ENCODE results near the gene TYK2. TPM values are rescaled to one million over a fixed set of nuclear protein-coding genes. Genes with fewer than 3 reads are reported as not detected.
A peak's percentile ranks its signal among the peaks of the same experiment; 100 is the strongest.
"Not testable (repeated sequence)": the region's sequence is repeated elsewhere in the genome, so short reads cannot be mapped to it uniquely, and the experiment has no call there.

Gene TYK2
- total RNA-seq, 1 donor: 93.2 TPM

DNA sequence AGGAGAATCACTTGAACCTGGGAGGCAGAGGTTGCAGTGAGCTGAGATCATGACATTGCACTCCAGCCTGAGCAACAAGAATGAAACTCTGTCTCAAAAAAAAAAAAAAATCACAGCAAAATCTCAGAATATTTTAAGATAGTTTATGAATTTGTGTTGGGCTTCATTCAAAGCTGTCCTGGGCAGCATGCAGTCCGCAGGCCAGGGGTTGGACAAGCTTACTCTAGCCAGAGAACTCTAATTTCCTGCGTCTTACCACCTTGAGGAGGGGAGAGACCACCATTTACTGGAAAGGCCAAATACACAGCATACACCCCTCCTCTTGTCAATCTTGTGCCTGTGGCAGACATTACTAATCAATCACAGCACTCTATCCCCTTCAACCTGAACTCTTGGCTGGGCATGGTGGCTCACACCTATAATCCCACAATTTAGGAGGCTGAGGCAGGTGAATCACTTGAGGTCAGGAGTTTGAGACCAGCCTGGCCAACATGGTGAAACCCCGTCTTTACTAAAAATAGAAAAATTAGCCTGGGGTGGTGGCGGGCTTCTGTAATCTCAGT is 13.3 kb downstream of the TYK2 start:
- not testable (repeated sequence) for H3K9me3 ChIP-seq (ENCODE audit: low read depth, low read length); H3K4me1 ChIP-seq (ENCODE audit: insufficient read depth, low read length); H3K4me3 ChIP-seq (ENCODE audit: low read length); H3K27me3 ChIP-seq (ENCODE audit: insufficient read depth, low read length)

DNA sequence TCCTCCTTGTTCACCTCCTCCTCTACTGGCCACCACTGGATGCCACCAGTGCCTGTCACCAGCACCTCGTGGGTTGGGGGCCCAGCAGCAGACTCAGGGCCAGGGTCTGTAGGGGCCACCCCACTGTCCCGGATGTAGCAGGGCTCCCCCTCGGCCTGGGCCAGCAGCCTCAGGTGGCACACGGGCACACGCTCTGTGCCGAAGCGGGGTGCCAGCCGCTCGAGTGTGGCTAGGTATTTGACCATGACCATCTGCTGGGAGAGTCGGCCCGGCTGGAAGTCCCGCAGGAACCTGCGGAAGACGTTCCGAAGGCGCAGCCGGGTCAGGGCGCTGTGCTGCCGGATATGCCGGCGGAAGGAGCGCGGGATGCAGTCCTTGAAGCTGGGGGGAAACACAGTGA is 14.9 kb downstream of the TYK2 start:
- Histone ChIP-seq H3K4me1 (ENCODE audit: insufficient read depth, low read length) (no peaks in the 10 kb centered on the region), H3K27me3 (ENCODE audit: insufficient read depth, low read length) (no peaks in the 10 kb centered on the region), H3K9me3 (ENCODE audit: low read depth, low read length) (no peaks in the 10 kb centered on the region), H3K4me3 (ENCODE audit: low read length) (no peak overlapping the region)

DNA sequence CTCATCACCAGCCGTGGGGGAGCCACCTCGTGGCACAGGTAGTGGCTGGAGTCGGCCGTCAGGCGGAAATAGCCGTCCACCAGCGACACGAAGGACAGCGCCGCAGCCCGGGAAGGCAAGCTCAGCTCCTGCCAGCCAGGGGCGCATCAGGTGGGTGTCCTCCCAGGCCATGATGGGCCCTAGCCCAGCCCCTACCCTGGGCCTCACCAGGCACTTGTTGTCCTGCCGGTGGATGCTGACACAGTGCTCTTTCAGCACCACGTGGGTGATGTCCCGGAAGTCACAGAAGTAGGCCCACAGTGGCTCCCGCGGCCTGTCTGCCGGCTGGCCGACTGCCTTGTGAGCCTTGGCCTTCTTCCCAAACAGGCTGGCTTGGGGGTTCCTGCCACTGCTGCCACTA is 15.7 kb downstream of the TYK2 start:
- Histone ChIP-seq H3K4me3 (ENCODE audit: low read length) (no peak overlapping the region), H3K9me3 (ENCODE audit: low read depth, low read length) (no peaks in the 10 kb centered on the region), H3K27me3 (ENCODE audit: insufficient read depth, low read length) (no peaks in the 10 kb centered on the region), H3K4me1 (ENCODE audit: insufficient read depth, low read length) (no peaks in the 10 kb centered on the region)

DNA sequence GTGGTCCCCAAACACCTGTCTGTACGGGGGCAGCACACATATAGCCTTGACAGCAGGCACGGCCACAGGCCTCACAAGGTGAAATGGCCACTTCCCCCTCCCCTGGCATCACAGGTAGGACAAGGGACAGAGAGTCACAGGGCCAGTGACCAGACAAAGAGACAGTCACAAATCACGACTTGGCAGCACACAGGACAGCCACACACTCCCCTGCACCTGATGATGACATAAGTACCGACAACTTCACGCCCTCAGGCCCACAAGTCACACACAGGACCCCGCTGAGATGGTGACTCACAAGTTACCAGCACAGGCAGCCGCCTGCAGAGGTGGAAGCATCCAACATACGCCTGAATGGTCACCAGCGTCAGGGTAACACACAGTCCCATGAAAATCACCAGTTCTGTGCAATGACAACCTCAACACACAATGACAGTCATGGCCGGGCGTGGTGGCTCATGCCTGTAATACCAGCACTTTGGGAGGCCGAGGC is 16.5 kb downstream of the TYK2 start:
- Histone ChIP-seq H3K9me3 (ENCODE audit: low read depth, low read length) (no peaks in the 10 kb centered on the region), H3K4me3 (ENCODE audit: low read length) (no peak overlapping the region), H3K4me1 (ENCODE audit: insufficient read depth, low read length) (no peaks in the 10 kb centered on the region), H3K27me3 (ENCODE audit: insufficient read depth, low read length) (no peaks in the 10 kb centered on the region)

DNA sequence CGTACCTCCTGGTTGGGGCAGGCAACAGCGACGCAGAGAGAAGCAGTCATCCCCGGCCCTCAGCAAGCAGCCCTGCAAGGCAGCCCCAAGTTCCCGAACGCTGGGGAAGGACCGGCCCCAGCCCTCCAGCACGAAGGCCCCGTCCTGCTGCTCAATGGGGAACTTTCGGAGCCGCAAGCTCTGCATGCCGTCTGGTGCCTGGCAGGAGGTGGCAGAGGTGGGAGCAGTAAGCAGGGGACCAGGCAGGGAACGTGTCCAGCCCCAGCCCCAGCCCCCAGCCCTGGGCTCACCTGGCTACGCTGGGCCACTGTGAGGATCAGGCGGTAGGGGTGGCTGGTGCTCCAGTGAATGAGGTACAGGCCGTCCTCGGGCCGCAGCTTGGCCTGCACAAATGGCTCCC is 18.1 kb downstream of the TYK2 start:
- Histone ChIP-seq H3K27me3 (ENCODE audit: insufficient read depth, low read length) (no peaks in the 10 kb centered on the region), H3K9me3 (ENCODE audit: low read depth, low read length) (no peaks in the 10 kb centered on the region), H3K4me3 (ENCODE audit: low read length) (no peak overlapping the region), H3K4me1 (ENCODE audit: insufficient read depth, low read length) (no peaks in the 10 kb centered on the region)

DNA sequence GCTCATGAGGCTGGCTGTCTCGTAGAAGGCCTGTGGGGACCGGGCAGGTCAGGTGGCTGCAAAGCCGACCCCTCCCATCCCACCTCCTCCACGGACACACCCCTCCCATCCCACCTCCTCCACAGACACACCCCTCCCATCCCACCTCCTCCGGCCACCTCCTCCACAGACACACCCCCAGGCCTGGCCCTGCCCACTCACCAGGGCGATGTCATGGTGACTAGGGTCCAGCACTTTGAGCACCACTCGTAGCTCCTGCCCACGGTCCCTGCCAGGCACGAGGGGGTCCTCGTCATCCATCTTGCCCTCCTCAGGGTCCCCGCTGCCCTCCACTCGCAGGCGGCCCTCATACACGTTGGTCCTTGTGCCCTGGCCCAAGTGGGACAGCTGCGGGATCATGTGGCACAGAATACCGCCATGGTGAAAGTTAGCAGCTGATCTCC is 18.8 kb downstream of the TYK2 start:
- Histone ChIP-seq H3K4me3 (ENCODE audit: low read length) (no peak overlapping the region), H3K27me3 (ENCODE audit: insufficient read depth, low read length) (no peaks in the 10 kb centered on the region), H3K4me1 (ENCODE audit: insufficient read depth, low read length) (no peaks in the 10 kb centered on the region), H3K9me3 (ENCODE audit: low read depth, low read length) (no peaks in the 10 kb centered on the region)

DNA sequence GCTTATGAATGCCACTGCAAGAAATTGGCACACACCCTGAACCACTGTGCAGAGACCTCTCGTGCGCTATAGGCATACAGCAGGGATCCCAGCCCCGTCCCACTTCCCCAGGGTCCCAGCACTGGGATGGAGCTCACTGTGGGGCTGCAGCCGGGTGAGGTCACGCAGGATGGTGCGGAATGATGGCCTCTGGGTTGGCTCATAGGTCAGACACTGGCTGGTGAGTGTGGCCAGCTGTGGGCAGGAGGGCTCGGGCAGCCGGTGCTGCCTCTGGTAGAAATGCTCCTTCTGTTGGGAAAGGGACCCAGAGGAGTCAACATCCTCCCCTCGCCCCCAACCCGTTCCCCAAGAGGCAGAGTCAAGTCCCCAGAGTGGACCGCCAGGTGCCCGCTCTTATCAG is 23.9 kb downstream of the TYK2 start:
- no peaks in the 10 kb centered on the region for H3K9me3 ChIP-seq (ENCODE audit: low read depth, low read length)
- H3K4me3 ChIP-seq (ENCODE audit: low read length): no peak overlapping the region
- H3K4me1 ChIP-seq (ENCODE audit: insufficient read depth, low read length): no peaks in the 10 kb centered on the region
- no peaks in the 10 kb centered on the region for H3K27me3 ChIP-seq (ENCODE audit: insufficient read depth, low read length)

DNA sequence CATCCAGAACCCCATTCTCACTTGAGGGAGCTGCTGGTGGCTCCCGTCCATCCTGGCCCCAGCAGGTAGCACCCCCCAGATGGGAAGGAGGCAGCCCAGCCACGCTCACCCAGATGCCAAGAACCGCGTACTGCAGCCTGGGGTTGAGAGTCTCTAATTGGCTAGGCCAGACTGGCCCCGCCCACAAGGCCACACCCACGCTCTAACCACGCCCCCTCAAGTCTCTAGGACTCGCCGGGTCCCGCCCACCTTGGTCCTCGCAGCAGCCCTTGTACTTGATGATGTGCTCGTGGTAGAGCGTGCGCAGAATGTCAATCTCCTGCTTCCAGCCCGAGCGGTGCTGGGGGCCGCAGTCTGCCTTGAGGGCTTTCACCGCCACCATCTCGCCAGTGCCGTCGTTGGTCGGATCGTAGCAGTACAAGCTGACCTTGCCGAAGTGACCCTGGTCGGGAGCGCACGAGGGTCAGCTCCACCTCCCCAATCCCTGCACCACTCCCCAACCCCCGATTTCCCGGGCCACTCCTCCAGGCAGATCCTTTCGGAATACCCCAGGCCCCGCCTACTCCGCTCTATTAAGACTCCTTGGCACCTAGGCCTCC is 26.5 kb downstream of the TYK2 start:
- H3K9me3 ChIP-seq (ENCODE audit: low read depth, low read length): no peaks in the 10 kb centered on the region
- H3K27me3 ChIP-seq (ENCODE audit: insufficient read depth, low read length): no peaks in the 10 kb centered on the region
- H3K4me3 ChIP-seq (ENCODE audit: low read length): no peak overlapping the region
- H3K4me1 ChIP-seq (ENCODE audit: insufficient read depth, low read length): no peaks in the 10 kb centered on the region

DNA sequence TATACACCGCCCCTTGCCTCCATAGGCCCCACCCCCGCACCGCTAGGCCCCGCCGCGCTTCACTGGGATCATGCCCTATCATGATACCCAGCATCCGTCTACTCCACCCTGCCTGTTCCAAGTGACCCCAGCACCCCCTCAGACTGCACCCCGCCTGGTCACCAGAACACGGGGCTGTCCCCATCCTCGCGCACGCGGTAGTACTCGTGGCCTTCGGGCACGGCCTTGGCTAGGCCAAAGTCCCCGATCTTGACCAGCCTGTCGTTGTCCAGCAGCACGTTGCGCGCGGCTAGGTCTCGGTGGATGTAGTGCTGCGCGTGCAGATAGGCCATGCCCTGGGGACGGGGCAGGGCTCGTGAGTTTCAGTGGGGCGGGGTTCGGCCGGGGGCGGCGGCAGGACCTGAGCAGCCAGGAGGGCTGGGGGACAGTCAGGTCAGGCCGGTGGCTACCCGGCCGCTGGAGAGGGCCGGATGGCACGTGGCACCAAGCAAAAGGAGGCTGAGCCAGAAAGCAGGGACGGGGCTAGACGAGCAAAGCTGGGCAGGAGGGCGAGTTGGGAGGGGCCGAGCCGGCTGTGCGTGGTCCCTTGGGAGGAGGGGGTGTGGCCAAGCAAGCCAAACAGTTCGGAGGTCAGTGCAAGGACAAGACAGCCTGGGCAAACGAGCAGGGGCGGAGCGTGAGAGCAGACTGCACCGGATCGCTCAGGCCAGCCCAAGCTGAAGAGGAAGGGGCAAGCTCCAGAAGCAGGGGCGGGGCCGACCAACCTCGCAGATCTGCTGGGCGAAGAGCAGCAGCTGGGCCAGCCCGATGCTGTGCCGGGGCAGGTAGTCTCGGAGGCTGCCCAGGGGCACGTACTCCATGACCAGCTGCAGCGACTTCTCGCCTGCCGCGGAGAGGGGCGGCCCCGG is 27.4 kb downstream of the TYK2 start:
- H3K4me3 ChIP-seq (ENCODE audit: low read length): no peak overlapping the region
- H3K9me3 ChIP-seq (ENCODE audit: low read depth, low read length): no peaks in the 10 kb centered on the region
- no peaks in the 10 kb centered on the region for H3K4me1 ChIP-seq (ENCODE audit: insufficient read depth, low read length)
- H3K27me3 ChIP-seq (ENCODE audit: insufficient read depth, low read length): no peaks in the 10 kb centered on the region

DNA sequence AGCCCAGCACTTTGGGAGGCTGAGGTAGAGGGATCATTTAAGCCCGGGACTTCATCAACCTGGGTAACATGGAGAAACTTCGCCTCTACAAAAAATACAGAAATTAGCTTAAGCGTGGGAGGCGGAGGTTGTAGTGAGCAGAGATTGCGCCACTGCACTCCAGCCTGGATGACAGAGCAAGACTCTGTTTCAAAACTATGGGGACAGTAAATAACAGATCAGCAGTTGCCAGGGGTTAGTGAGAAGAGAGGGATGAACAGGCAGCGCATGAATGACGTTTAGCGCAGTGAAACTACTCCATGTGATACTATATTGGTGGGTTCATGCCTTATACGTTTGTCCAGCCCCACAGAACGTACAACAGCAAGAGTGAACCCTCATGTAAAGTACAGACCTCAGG is 33.9 kb downstream of the TYK2 start:
- H3K9me3 ChIP-seq (ENCODE audit: low read depth, low read length): no peaks in the 10 kb centered on the region
- no peaks in the 10 kb centered on the region for H3K27me3 ChIP-seq (ENCODE audit: insufficient read depth, low read length)
- H3K4me3 ChIP-seq (ENCODE audit: low read length): no peak overlapping the region
- H3K4me1 ChIP-seq (ENCODE audit: insufficient read depth, low read length): peaks cover 30% of the 10 kb centered on the region

DNA sequence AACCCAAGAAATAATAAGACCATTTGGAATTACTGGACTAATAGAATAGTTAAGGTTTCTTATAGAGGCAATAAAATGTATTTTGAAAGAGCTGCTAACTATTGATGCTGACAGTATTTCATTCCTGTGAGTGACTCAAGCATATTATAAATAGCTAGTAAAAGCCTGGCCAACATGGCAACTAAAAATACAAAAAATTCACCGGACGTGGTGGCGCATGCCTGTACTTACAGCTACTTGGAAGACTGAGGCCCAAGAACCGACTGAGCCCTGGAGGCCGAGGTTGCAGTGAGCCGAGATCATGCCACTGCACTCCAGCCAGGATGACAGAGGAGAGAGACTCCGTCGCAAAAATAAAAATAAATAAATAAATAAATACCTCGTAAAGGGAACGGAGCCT is 35.6 kb downstream of the TYK2 start:
- H3K27me3 ChIP-seq (ENCODE audit: insufficient read depth, low read length): no peaks in the 10 kb centered on the region
- H3K4me1 ChIP-seq (ENCODE audit: insufficient read depth, low read length): peaks cover 42% of the 10 kb centered on the region
- H3K9me3 ChIP-seq (ENCODE audit: low read depth, low read length): no peaks in the 10 kb centered on the region
- H3K4me3 ChIP-seq (ENCODE audit: low read length): no peak overlapping the region

DNA sequence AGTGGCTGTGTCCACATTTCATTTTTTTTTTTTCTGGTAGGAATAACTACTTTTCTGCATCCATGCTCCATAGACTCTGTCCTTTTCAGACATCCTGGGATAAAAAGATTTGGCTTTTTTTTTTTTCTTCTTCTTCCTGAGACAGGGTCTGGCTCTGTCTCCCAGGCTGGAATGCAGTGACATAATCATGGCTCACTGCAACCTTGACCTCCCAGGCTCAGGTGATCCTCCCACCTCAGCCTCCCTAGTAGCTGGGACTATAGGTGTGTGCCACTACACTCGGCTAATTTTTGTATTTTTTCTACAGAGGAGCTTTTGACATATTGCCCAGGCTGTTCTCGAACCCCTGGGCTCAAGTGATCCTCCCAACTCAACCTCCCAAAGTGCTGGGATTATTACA is 36.9 kb downstream of the TYK2 start:
- H3K27me3 ChIP-seq (ENCODE audit: insufficient read depth, low read length): no peaks in the 10 kb centered on the region
- H3K4me1 ChIP-seq (ENCODE audit: insufficient read depth, low read length): peaks cover 55% of the 10 kb centered on the region
- no peaks in the 10 kb centered on the region for H3K9me3 ChIP-seq (ENCODE audit: low read depth, low read length)
- H3K4me3 ChIP-seq (ENCODE audit: low read length): no peak overlapping the region

DNA sequence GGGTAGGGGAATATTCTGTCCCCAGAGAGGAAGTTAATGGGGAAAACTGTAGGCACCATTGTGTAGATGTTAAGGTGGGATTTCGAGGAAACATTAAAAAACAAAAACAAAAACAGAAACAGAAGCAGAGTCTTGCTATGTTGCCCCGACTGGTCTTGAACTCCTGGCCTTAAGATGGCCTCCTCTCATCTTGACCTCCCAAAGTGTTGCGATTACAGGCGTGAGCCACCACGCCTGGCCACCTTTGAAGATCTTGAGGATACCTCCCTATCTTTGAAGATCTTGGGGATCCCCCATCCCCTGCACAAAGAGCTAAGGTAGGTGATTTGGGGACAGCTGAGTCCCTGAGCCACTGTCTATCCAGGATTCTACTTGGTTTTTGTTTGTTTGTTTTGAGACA is 40.4 kb downstream of the TYK2 start:
- H3K27me3 ChIP-seq (ENCODE audit: insufficient read depth, low read length): no peaks in the 10 kb centered on the region
- peaks cover 51% of the 10 kb centered on the region for H3K4me1 ChIP-seq (ENCODE audit: insufficient read depth, low read length)
- H3K4me3 ChIP-seq (ENCODE audit: low read length): no peak overlapping the region
- H3K9me3 ChIP-seq (ENCODE audit: low read depth, low read length): no peaks in the 10 kb centered on the region

DNA sequence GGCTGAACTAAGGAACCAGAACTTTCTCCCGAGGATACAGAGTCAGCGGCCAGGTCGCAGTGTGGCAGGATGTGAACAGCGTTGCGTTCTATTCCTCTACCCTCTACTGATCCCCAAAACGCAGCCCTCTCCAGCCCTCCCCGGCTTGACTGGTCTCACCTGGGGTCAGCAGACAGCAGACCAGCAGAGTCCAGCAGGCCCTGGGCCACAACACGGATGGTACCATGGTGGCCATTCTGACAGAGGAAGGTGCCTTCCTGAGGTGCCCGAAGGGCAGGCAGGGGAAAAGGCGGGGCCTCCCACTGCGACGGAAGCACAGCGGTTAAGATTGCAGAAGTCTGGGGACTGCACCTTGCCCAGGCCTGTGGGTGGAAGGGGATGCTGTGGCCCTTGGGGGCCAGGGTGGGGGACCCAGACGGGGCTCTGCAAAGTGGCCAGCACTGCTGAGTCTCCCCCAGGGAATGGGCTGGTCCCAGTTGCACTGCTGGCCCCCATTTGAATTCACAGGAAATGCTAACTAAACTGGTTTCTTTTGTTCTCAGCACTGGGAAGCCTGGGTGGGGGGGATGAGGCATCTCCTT is 40.9 kb downstream of the TYK2 start, which contains the start of gene ICAM3:
Gene ICAM3, minus strand, starts transcription at position 245 of the 581 bp plus-strand sequence. Its CDS starts 10 bp downstream, at position 235.
- H3K4me1 ChIP-seq (ENCODE audit: insufficient read depth, low read length): peaks cover 53% of the 10 kb centered on the region
- no peaks in the 10 kb centered on the region for H3K9me3 ChIP-seq (ENCODE audit: low read depth, low read length)
- H3K27me3 ChIP-seq (ENCODE audit: insufficient read depth, low read length): no peaks in the 10 kb centered on the region
- peak within 1 kb of the TSS; percentile 68 for H3K4me3 ChIP-seq (ENCODE audit: low read length)

DNA sequence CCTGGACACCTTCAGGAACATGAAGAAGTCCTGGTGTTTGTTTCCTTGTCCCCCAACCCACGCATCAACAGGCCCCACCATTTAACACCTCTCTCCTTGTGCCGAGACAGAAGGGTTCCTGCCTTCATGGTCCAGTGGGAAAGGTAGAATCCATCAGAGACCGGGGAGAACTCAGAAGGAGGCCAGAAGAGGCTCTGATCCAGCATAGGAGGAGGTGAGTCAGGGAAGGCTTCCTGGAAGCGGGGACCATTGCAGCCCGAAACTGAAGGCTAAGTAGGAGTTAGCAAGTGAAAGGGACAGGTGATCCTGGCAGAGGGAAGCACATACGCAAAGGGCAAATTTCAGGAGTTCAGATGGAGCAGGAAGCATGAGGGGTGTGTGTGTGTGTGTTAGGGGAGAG is 41.4 kb downstream of the TYK2 start:
- H3K27me3 ChIP-seq (ENCODE audit: insufficient read depth, low read length): no peaks in the 10 kb centered on the region

More for the DNA sequence above, 41.4 kb downstream of the TYK2 start:
- Histone ChIP-seq H3K9me3 (ENCODE audit: low read depth, low read length) (no peaks in the 10 kb centered on the region), H3K4me3 (ENCODE audit: low read length) (peak overlapping the region; percentile 68), H3K4me1 (ENCODE audit: insufficient read depth, low read length) (peaks cover 58% of the 10 kb centered on the region)
